HG02884 (cell line): ENCODE data around the gene STX4.
"Not testable (repeated sequence)": the region's sequence is repeated elsewhere in the genome, so short reads cannot be mapped to it uniquely, and the experiment has no call there.

Source experiments
- ATAC-seq: cut with Tn5 transposase; IDR thresholded peaks from one replicate; pipeline ENCODE4 v1.9.1; 2021; ENCODE audit warnings: mild to moderate bottlenecking, moderate library complexity; ENCODE audit not compliant: unreplicated experiment

STX4 gene

GRCh38 chr16:31013292-31013691, 20.1 kb upstream of the STX4 start:
- not testable (repeated sequence) for ATAC-seq

GRCh38 chr16:31016018-31016417, 17.3 kb upstream of the STX4 start:
- ATAC-seq, result no peak

DNA sequence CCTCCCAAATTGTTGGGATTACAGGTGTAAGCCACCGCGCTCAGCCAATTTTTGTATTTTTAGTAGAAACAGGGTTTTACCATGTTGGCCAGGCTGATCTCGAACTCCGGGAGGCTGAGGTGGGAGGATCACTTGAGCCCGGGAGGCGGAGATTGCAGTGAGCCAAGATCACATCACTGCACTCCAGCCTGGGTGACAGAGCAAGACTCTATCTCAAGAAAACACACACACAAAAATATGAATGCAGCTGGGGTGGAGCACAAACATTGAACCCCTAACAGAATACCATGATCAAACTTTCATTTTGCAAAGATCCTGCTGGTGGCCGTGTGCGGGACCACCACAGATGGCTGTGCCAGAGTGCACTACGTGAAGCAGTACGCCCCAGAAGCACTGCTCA, 15.6 kb upstream of the STX4 start:
- ATAC-seq, result not testable (repeated sequence)

DNA sequence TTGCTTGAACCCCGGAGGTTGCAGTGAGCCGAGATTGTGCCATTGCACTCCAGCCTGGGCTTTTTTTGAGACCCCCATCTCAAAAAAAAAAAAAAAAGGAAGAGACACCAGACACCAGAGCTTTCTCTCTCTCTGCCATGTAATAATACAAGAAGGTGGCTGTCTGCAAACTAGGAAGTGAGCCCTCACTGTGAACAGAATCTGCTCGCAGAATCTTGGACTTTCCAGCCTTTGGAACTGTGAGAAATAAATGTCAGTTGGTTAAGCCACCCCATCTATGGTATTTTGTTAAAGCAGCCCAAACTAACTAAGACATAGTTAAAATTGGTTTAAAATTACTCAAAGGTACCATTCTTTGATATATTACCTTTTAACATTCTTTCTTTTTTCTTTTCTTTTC, 12.8 kb upstream of the STX4 start:
- ATAC-seq, result no peak

DNA sequence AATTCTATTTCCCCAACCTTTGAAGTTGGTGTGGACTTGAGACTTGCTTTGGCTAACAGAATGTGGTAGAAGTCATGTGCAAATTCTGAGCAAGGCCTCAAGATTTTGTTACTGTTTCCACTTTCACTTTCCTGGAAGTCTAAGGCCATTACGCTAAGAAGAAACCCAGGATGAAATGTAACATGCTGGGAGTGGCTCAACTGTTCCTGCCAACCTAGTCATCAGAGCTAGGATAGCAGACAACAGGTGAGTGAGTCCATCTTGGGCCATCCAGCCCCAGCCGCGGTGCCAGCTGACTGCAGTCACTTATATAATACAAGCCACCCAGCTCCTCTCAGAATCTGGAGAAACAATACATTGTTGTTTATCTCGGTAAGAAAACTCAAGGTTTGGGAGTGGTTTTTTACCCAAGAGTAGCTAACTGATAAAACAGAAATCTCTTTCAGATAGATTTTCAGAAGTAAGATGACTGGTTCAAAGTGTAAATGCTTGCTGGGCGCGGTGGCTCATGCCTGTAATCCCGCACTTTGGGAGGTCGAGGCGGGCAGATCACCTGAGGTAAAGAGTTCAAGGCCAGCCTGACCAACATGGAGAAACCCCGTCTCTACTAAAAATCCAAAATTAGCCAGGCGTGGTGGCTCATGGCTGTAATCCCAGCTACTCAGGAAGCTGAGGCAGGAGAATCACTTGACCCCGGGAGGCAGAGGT, 10.7 kb upstream of the STX4 start:
- no peak for ATAC-seq

DNA sequence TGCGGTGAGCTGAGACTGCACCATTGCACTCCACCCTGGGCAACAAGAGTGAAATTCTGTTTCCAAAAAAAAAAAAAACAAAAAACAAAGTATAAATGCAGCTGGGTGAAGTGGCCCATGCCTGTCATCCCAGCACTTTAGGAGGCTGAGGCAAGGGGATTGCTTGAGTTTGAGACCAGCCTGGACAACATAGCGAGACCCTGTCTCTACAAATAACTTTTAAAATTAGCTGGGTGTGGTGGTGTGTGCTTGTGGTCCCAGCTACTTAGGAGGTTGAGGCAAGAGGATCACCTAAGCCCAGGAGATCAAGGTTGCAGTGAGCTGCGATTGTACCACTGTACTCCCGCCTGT, 10.1 kb upstream of the STX4 start:
- no peak for ATAC-seq

- ATAC-seq, result no peak
These were observed 9.6 kb upstream of the STX4 start for GRCh38 chr16:31023627-31024226.

DNA sequence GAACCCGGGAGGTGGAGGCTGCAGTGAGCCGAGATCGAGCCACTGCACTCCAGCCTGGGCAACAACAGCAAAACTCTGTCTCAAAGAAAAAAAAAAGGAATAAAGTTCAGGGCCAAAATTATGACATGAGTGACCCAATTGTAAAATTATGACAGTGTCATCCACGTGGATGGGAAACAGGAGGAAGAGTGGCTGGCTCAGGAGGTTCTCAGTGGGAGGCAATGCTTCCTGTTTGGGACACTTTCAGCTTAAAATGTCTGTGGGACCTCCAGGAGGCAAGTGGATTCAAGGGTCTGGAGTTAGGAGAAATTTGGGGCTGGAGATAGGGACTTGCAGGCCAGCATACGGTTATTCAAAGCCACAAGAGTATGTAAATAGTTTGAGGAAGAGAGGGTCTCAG, 8.0 kb upstream of the STX4 start:
- no peak for ATAC-seq

GRCh38 chr16:31029272-31029671, 4.1 kb upstream of the STX4 start:
- ATAC-seq, result no peak

GRCh38 chr16:31031276-31031675, 2.1 kb upstream of the STX4 start:
- no peak for ATAC-seq

DNA sequence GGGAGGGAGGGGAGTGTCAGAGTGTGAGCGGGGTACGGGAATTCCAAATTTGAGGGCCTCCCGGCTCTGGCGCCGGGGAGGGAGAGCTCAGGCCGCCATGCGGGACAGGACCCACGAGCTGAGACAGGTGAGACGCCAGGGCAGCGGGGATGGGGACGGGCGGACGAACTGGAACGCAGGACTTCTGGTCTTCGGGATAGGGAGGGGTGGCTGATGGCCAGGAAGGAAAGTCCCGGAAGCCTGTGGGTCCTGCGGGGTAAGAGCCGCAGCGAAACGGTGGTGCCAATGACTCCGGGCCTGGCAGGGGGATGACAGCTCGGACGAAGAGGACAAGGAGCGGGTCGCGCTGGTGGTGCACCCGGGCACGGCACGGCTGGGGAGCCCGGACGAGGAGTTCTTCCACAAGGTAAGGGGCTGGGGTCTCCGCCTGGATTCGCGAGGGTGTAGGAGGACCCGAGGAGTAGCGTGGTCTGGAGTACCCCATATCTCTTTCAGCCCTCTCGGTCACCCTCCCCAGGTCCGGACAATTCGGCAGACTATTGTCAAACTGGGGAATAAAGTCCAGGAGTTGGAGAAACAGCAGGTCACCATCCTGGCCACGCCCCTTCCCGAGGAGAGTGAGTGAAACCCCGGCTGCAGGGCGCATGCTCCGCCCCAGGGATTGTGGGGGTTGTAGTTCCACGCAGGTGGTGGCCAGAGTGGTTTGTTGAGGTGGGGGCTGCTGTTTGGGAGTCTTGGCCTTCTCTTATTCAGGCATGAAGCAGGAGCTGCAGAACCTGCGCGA, 543 bp downstream of the STX4 start:
- ATAC-seq, result peak; percentile 47

GRCh38 chr16:31036691-31037090, 3.3 kb downstream of the STX4 start:
- ATAC-seq, result no peak

- no peak for ATAC-seq
These were observed 5.6 kb downstream of the STX4 start for GRCh38 chr16:31038993-31039392.

DNA sequence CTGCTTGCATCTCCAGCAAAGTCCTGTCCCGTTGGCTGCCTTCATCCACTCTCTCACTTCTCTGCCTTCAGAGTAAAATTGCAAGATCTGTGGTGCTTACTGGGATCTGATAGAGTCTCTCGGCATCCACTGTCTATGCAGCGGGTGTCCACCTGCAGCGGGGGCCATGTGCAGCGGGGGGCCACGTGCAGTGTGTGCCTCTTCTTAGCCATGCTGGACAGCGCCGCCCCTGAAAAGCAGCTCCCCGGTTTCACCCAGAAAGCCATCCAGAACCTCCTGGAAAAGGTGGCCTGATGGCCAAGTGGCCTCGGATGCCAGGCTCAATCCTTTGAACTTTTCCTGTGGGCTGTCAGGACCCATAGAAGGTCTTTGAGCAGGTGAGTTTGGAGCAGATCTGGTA, 9.5 kb downstream of the STX4 start:
- ATAC-seq, result no peak

DNA sequence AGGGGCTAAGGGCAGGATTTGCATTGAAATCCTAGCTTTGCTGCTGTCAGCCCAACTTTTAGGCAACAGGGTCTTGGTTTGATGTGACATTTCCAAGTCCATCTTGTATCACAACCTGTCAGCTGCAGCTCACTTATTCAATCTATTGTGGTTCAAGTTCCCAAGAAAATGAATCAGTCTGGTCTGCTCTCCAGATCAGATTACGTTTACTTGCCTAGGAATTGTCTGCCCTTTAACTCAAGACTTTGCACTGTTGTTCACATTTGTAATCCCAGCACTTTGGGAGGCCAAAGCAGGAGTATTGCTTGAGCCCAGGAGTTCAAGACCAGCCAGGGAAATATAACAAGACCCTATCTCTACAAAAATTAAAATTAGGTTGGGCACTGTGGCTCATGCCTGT, 10.0 kb downstream of the STX4 start:
- no peak for ATAC-seq

- no peak for ATAC-seq
These were observed 10.6 kb downstream of the STX4 start for GRCh38 chr16:31043898-31044481.

- ATAC-seq, result no peak
These were observed 17.1 kb downstream of the STX4 start for GRCh38 chr16:31050280-31051030.

DNA sequence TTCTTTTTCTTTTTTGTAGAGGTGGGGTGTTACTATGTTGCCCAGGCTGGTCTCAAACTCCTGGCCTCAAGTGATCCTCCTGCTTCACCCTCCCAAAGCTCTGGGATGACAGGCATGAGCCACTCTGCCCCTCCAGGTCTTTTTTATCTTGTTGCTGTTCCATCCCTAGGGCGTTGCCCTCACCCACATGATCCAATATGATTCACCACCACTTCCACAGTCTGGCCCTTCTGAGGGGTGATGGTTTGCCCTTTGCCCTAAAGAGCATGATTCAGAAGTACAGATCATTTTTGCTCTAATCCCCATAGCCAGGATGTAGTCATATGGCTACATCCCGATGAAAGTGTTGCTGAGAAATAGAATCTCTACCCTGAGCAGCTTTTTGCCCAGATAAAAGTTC, 18.8 kb downstream of the STX4 start:
- ATAC-seq, result no peak

DNA sequence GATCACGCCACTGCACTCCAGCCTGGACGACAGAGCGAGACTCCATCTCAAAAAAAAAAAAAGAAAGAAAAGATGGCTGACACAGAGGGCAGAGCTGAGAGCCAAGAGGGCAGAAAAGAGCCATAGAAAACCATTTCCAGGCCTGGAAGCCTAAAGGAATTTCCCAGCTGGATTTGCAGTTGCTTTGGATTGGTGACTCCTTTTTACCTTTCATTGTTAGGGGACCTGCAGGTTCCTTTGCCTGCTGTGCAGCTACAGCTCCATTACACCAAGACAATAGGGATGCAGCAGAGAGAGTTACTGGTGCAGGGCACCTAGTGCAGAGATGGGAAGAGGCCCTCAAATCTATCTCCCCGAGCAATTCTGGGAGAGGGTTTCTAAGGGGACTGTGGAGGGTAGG, 22.3 kb downstream of the STX4 start:
- no peak for ATAC-seq

DNA sequence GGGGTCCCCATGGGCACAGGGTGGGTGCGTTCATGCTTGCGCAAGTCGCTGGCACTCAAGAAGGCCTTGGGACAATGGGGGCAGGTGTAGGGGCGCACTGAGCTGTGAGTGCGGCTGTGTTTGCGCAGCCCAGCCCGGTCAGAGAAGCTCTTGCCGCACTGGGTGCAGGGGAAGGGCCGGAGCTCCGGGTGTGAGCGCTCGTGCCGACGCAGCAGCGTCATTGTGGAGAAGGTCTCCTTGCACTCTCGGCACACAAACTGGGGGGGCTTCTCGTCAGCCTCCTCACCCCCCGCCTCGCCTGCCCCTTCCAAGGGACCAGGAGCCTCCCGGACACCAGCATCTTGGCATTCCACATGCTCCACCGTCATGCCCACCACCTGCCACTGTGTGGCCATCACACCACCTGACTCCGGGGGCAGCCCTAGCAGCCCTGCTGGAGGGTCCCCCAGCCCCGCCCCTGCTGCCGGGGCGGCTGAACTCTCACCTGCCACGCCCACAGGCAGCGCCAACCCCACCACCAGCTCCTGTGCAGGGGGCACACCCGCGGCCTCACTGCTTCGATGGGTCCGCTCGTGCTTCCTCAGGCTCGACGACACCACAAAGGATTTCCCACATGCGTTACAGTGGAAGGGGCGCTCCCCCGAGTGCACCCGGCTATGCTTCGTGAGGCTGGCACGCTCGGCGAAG, 27.9 kb downstream of the STX4 start:
- ATAC-seq, result no peak
